Muscle of leg (tissue), 16 donors: ENCODE results near the gene DNALI1. TPM values are rescaled to one million over a fixed set of nuclear protein-coding genes. Genes with fewer than 3 reads are reported as not detected.
"Not testable (repeated sequence)": the region's sequence is repeated elsewhere in the genome, so short reads cannot be mapped to it uniquely, and the experiment has no call there.

Experiments used
- DNase-seq: peaks from one replicate; pipeline ENCODE4 v3.0.0; 2013
- H3K27ac ChIP-seq: one replicate; pipeline ENCODE4 v1.5.1; 2013; ENCODE audit warnings: mild to moderate bottlenecking, low read length, control low read depth
- H3K27me3 ChIP-seq: one replicate; pipeline ENCODE4 v1.6.1; 2013; ENCODE audit warnings: low read length; ENCODE audit not compliant: control insufficient read depth, insufficient read depth
- H3K36me3 ChIP-seq: one replicate; pipeline ENCODE4 v1.6.1; 2013; ENCODE audit warnings: low read length; ENCODE audit not compliant: control insufficient read depth, insufficient read depth
- H3K4me1 ChIP-seq: one replicate; pipeline ENCODE4 v1.6.1; 2013; ENCODE audit warnings: low read length; ENCODE audit not compliant: control insufficient read depth, insufficient read depth
- H3K4me3 ChIP-seq: one replicate; pipeline ENCODE4 v1.5.1; 2013; ENCODE audit warnings: low read length, control low read depth
- H3K9me3 ChIP-seq: replicated peaks from 2 replicates; pipeline ENCODE4 v1.6.1; 2013; ENCODE audit warnings: low read depth, low read length; ENCODE audit not compliant: control insufficient read depth
- WGBS: methylation state at CpG from one replicate; pipeline ENCODE4 v1.1.5; 2013; ENCODE audit warnings: missing lambda C conversion rate; ENCODE audit not compliant: insufficient coverage; 5-methylcytosine and 5-hydroxymethylcytosine counted together
- long read RNA-seq, 11 donors: transcript quantifications; one replicate each; lab custom pipeline, GENCODE V29; 2026
- polyA plus RNA-seq, 8 donors: library from polyadenylated mRNA; unstranded; fragments of 120-200 nt; gene quantifications; one replicate each; pipeline versions ENCODE4 v1.2.1 to v1.2.3, GENCODE V29; 2013; ENCODE audit warnings: inconsistent platforms in 1 of 8, low replicate concordance in 1 of 8; ENCODE audit not compliant: insufficient read length in 8 of 8, insufficient read depth in 1 of 8
- total RNA-seq: library from RNA; stranded (reverse); fragments of 120-200 nt; gene quantifications from one replicate; pipeline ENCODE4 v1.2.4, GENCODE V29; 2013

Gene DNALI1
- total RNA-seq: 8.2 TPM
- 10 to 100 TPM; 13.1 to 22.1 (median 16.4) TPM for polyA plus RNA-seq
- long read RNA-seq, donor 1: 0 reads
- long read RNA-seq, donor 2, partial matches to known transcripts: 9 of 10 reads
- long read RNA-seq, donor 2, other reads (novel, unspliced or antisense): 0 of 10 reads
- long read RNA-seq, donor 3, partial matches to known transcripts: 37 of 105 reads
- long read RNA-seq, donor 3, other reads (novel, unspliced or antisense): 65 of 105 reads
- long read RNA-seq, donor 4, partial matches to known transcripts: 0 of 2 reads
- long read RNA-seq, donor 4, other reads (novel, unspliced or antisense): 0 of 2 reads
- long read RNA-seq, donor 5, transcript DNALI1-201 (6 exons, 2,649 nt): major isoform, 8 of 203 reads
- long read RNA-seq, donor 5, partial matches to known transcripts: 91 of 203 reads
- long read RNA-seq, donor 5, other reads (novel, unspliced or antisense): 103 of 203 reads
- long read RNA-seq, donor 6, transcript DNALI1-201 (6 exons, 2,649 nt): major isoform, 6 of 8 reads
- long read RNA-seq, donor 6, partial matches to known transcripts: 0 of 8 reads
- long read RNA-seq, donor 6, other reads (novel, unspliced or antisense): 0 of 8 reads
- long read RNA-seq, donor 7, transcript DNALI1-201 (6 exons, 2,649 nt): major isoform, 6 of 10 reads
- long read RNA-seq, donor 7, partial matches to known transcripts: 0 of 10 reads
- long read RNA-seq, donor 7, other reads (novel, unspliced or antisense): 0 of 10 reads
- long read RNA-seq, donor 8, partial matches to known transcripts: 0 of 8 reads
- long read RNA-seq, donor 8, other reads (novel, unspliced or antisense): 5 of 8 reads
- long read RNA-seq, donor 9, partial matches to known transcripts: 0 of 6 reads
- long read RNA-seq, donor 9, other reads (novel, unspliced or antisense): 0 of 6 reads
- long read RNA-seq, donor 10, transcript DNALI1-201 (6 exons, 2,649 nt): major isoform, 6 of 10 reads
- long read RNA-seq, donor 10, partial matches to known transcripts: 0 of 10 reads
- long read RNA-seq, donor 10, other reads (novel, unspliced or antisense): 0 of 10 reads
- long read RNA-seq, donor 11, partial matches to known transcripts: 0 of 3 reads
- long read RNA-seq, donor 11, other reads (novel, unspliced or antisense): 0 of 3 reads

- DNase-seq: peak; percentile 84
- Histone ChIP-seq H3K9me3 (no peaks in the 10 kb centered on the region), H3K27me3 (no peaks in the 10 kb centered on the region), H3K27ac (peak within 1 kb of the TSS; percentile 31), H3K4me3 (peak within 1 kb of the TSS; percentile 40), H3K36me3 (peaks cover 11% of the 10 kb centered on the region), H3K4me1 (peaks cover 40% of the 10 kb centered on the region)
- WGBS: 3% methylated on average over 31 of the region's 31 CpGs
These were observed at the start of gene DNALI1 for GRCh38 chr1:37556712-37557196. TSS of gene DNALI1 (plus strand) at chr1:37556940. CDS start at chr1:37556995, 55 bp downstream.

- Histone ChIP-seq H3K36me3 (peaks cover 46% of the 10 kb centered on the region), H3K27me3 (no peaks in the 10 kb centered on the region), H3K4me3 (no peak overlapping the region), H3K9me3 (no peaks in the 10 kb centered on the region), H3K4me1 (peaks cover 7% of the 10 kb centered on the region), H3K27ac (no peak overlapping the region)
- WGBS: 70% methylated on average over 4 of the region's 4 CpGs
- no peak for DNase-seq
These were observed 47.6 kb upstream of the DNALI1 start for GRCh38 chr1:37509181-37509580.

- peak; percentile 11 for DNase-seq
- H3K27me3 ChIP-seq: no peaks in the 10 kb centered on the region
- H3K4me3 ChIP-seq: peak overlapping the region; percentile 67
- no peak overlapping the region for H3K27ac ChIP-seq
- H3K4me1 ChIP-seq: peaks cover 14% of the 10 kb centered on the region
- H3K9me3 ChIP-seq: no peaks in the 10 kb centered on the region
- 3% methylated on average over 20 of the region's 26 CpGs for WGBS
- H3K36me3 ChIP-seq: peaks cover 24% of the 10 kb centered on the region
These were observed 42.9 kb upstream of the DNALI1 start for GRCh38 chr1:37513795-37514349.

GRCh38 chr1:37514350-37515184 is 42.2 kb upstream of the DNALI1 start, which contains the start of gene MEAF6:
TSS of gene MEAF6 (minus strand) at chr1:37514766. CDS start at chr1:37514746, 20 bp downstream.
- Histone ChIP-seq H3K4me1 (peaks cover 14% of the 10 kb centered on the region), H3K27me3 (no peaks in the 10 kb centered on the region), H3K36me3 (peaks cover 18% of the 10 kb centered on the region), H3K9me3 (no peaks in the 10 kb centered on the region), H3K4me3 (peak within 1 kb of the TSS; percentile 67), H3K27ac (peak within 1 kb of the TSS; percentile 97)
- peak; percentile 93 for DNase-seq
- under 1% methylated on average over 92 of the region's 100 CpGs for WGBS

- peak overlapping the region; percentile 67 for H3K4me3 ChIP-seq
- H3K4me1 ChIP-seq: peaks cover 14% of the 10 kb centered on the region
- H3K9me3 ChIP-seq: no peaks in the 10 kb centered on the region
- peak overlapping the region; percentile 97 for H3K27ac ChIP-seq
- peaks cover 15% of the 10 kb centered on the region for H3K36me3 ChIP-seq
- 0% methylated on average over 1 of the region's 18 CpGs for WGBS
- DNase-seq: no peak
- no peaks in the 10 kb centered on the region for H3K27me3 ChIP-seq
These were observed 41.3 kb upstream of the DNALI1 start for GRCh38 chr1:37515185-37516034.

GRCh38 chr1:37517569-37517968 is 39.2 kb upstream of the DNALI1 start:
- Histone ChIP-seq H3K9me3 (no peaks in the 10 kb centered on the region), H3K27me3 (no peaks in the 10 kb centered on the region), H3K27ac (no peak overlapping the region), H3K4me3 (no peak overlapping the region), H3K36me3 (peaks cover 8% of the 10 kb centered on the region), H3K4me1 (peaks cover 14% of the 10 kb centered on the region)
- no peak for DNase-seq
- WGBS: 100% methylated on average over 1 of the region's 1 CpG

GRCh38 chr1:37518241-37518640 is 38.5 kb upstream of the DNALI1 start:
- not testable (repeated sequence) for H3K27ac ChIP-seq, H3K9me3 ChIP-seq, H3K4me3 ChIP-seq, H3K36me3 ChIP-seq, H3K27me3 ChIP-seq, DNase-seq
- WGBS: 98% methylated on average over 7 of the region's 31 CpGs
- peaks cover 14% of the 10 kb centered on the region for H3K4me1 ChIP-seq

GRCh38 chr1:37518929-37519328 is 37.8 kb upstream of the DNALI1 start:
- H3K27me3 ChIP-seq, H3K4me3 ChIP-seq: not testable (repeated sequence)

More at GRCh38 chr1:37518929-37519328, 37.8 kb upstream of the DNALI1 start:
- H3K4me1 ChIP-seq, H3K36me3 ChIP-seq, DNase-seq, H3K9me3 ChIP-seq, H3K27ac ChIP-seq: not testable (repeated sequence)
- WGBS: 47% methylated on average over 11 of the region's 15 CpGs
